Fibroblast of skin of back (primary cell): ENCODE measurements around the gene PMPCA.

Experiments used
- DNase-seq: peaks from one replicate; pipeline ENCODE4 v3.0.0-alpha.2; 2013

Gene PMPCA

DNA sequence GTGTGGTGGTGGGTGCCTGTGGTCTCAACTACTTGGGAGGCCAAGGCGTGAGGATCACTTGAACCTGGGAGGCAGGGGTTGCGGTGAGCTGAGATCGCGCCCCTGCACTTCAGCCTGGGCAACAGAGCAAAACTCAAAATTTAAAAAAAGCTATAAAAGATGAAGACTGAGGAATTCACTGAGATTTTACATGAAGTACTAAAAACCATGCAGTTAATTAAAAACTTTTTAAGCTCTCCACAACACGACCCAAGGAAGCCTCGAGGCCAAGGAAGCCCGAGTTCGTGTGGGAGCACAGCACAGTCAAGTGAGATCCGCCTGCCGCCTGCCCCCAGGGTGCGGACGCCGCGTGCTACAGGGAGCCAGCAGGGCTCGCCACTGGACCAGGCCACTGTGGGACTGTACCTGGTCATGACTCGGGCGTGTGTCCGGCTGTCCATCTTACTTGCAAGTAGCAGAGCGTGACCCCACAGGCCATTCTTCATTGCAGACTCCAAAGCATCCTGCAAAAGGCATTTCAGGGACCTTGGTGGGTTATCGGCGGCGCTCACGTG lies 50.4 kb downstream of the PMPCA start:
- no peak for DNase-seq

DNA sequence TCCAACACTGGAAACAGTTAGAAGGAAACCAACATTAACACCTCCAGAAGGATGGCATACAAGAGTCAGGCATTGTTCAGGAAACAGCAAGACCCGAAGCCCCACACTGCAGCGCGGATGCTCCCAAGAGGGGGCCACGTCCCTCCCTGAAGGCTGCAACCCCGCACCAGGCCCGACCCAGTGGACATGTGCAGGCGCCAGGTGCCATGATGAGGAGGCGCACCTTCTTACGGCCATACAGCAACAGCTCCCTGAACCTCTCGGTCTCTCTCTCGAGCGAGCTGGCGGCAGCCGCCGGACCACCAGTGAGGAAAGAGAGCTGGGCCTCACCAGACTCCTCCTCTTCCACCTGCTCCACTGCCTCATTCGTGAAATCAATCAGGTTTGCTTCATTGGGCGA lies 52.2 kb downstream of the PMPCA start:
- no peak for DNase-seq

DNA sequence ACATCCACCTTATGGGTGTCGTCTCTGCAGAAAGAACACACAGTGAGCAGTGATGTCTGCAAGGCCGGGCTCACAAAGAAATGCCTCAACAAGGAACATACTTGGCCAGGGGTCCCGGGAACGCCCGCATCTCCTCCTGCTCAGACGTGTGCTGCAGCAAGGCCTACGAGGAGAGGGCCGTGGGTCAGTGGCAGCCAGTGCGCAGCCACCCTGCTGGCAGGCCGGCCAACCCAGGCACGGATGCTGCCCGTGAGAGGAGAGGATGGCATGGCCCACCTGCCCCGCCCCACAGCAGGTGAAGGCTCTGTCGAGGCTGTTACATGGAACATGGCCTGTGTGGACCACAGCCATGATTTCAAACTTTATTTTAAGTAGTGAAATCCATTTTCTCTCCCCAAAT lies 53.1 kb downstream of the PMPCA start:
- DNase-seq = no peak

DNA sequence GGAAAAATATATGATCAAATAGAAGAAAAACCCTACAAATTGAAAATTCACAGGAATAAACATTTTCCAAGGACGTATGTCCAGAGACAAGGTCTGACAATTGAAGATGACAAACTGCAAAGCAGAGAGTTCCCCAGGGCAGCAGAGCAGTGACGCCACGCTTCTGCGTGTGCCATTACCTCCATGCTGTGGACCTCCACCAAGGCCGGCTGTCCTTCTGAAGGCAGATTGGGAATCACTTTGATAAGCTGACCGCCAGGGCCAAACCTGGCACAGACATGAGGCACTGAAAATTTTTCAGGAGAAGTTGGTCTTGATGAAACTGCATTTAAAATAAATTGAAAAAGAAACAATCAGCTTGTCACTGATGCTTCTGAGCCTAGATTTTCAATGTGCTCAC lies 53.8 kb downstream of the PMPCA start:
- no peak for DNase-seq

DNA sequence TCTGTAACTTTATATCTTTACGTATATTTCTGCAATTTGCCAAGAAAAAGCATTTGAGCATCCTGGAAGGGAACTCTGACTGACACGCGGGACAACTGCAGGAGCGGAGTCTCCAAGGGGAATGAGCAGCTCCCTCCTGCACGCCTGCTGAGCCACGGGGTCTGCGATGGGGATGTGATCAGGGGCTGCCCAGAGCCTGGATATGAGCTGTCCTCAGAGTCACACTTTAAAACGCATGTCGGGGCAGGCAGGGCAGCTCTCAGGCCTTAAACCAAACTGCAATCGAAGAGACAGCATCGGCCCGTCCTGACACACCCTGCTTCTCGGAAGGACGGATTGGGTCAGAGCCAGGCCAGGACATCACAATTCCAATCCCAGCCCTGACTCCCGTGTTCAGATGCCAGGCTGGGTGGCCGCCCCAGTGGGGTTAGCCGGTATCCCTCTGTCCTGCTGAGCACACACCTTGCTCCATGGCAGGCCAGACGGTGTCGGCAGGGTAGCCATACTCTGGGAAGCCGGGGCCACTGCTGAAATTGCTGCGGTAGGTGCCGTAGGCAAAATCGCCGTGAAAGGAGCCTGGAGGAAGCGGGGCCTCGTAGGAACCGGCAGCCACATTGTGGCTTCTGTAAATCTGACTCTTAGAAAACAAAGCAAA lies 55.2 kb downstream of the PMPCA start:
- no peak for DNase-seq

DNA sequence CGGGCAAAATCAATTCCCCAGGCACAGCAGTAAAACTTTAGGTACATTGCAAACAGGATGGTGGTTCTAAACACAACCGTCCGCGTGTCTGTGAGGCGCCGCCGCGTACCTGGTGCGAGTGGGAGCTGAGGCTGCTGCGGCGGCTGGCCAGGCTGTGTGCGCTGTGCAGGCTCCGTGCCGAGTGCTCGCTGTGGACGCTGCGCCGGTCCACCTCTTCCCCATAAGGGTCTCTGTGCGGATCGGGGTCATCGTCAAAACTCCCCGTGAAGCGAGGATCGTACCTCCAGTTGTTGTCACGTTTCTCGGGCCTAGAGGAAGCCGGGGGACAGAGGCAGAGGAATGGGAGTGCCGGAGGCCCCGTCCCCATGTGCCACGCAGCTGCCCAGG lies 55.7 kb downstream of the PMPCA start:
- DNase-seq = no peak

DNA sequence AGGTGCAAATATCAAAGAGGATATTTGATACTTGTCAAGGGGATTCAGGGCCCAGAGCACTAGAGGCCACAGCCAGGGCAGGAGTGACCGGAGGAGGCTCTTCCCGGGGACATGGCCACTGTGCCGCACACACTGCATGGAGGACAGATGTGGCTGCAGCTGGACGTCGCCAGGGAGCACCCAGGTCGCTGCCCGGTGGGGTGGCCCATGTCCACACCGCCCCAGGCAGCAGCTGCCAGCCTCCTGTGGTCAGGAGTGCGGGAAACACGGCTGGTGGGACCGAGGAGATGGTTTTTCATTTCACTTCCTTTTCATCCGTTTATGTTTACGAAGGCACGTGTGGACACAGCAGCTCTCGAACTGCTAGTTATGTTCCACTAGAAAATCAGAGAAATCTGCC lies 57.3 kb downstream of the PMPCA start:
- DNase-seq = no peak

DNA sequence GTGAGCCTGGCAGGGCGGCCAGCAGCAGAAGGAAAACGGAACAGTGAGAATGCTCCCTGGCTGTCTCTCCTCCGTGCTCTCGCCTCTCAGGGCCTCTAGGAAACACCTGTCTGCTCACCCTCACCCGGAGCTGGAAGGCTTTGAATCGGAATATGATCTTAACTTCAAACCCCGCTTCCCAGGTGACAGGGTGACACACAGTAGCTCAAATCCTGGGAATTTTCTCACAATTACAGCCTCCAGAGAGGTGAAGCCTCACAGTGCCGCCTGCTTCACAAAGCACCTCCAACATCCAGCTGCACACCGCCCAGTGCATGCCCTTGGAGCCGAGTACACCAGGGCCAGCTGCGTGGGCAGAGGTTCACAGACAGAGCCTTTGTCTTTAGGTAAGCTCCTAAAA lies 59.9 kb downstream of the PMPCA start:
- DNase-seq = no peak

DNA sequence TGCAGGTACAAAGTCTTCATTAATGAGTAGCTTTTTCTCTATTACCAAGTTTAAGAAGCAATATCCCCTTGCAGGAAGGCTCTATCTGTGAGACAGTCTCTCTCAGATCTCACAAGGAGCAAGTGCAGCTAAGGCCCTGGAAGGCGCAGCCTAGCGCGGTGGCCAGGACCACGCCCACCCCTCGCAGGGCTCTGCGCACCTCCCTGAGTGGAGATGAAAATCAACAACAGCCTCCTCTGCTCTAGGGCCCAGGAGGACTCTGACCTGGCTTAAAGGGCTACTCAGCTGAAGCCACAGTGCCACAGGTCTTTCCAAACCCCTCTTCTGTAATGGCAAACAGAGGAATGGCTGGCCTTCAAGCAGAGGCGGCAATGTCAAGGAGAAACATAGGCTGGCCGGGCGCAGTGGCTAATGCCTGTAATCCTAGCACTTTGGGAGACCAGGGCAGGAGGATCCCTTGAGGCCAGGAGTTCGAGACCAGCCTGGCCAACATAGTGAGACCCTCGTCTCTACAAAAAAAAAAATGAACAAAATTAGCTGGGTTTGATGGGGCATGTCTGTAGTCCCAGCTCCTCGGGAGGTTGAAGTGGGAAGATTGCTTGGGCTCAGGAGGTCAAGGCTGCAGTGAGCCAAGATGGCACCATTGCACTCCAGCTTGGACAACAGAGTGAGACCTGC lies 60.5 kb downstream of the PMPCA start:
- DNase-seq = no peak

DNA sequence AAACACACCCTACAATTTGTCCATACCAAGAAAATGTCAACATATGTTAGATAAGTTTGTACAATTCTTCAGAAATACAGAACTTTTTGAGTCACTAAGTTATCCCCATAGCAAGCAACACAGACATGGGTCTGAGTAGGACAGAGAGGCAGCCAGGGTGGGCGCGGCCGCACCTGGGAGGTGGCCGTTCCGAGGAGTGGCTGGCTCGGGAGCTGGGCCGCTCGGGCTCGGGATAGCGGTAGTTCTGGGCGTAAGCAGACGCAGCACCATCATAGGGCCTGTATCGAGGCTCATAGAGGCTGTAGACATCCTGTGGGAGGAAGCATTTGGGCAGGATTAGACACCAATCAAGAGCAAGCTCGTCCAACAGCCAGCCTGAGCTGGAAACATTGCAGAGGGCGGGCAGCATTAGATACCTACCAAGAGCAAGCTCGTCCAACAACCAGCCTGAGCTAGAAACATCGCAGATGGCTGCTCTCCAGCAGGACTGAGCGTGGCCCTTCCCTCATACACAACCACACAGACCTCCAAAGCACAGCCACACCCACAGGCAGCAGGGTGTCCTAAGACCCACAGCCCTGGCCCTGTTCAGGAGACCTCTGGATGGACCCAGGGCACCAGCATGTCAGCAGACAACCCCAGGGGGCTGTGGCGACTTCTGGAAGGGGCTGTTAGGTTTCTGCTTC lies 61.5 kb downstream of the PMPCA start:
- DNase-seq = no peak

DNA sequence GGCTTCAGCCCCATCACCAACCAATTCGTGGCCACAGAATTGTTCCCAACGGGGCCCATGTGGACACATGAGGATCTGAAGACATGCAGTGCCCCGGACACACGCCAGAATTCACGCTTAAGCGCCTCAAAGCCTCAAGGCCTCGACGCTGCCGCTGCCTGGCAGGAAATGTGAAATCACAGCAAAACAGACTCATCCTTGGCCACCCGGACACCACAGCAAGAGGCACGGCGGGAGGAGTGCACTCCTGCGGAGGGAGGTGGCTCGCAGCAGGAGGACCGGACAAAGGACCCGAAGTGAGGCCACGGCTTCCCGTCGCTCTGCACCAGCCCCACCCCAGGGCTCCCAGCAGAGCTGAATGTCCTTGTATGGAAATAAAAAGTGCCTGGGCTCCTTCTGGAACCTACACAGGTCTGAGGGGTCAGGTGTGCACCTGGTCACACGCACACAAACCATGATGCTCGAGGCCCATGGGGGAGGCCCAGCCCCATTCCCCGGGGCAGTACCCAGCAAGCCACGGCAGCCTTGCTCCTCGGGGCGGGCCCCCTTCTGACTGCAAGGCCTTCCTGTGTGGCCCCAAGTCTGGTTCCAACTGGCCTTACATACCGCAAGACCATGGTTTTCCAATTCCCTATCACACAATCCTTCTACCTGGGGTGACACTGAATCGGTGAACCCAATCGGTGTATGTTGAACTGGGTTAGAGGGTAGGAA lies 62.3 kb downstream of the PMPCA start:
- no peak for DNase-seq

DNA sequence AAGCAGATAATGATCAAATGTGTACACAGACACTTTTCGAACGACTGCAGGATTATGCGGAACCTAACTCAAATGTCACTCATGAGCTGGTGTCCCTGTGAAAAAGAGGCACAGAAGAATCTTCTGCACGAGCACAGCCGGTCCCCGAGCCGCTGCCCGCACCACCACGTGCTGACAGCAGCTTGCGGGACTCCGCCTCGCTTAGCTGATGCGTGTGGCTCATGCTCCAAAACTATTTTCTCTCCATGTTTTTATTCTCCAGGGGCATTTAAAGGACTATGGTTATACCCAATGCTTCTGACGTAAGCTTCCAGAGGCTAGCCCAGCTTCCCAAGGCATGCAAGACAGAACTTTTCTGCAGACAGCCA lies 62.9 kb downstream of the PMPCA start:
- no peak for DNase-seq
